ENCODE results near the gene GAB2. TPM values are rescaled to one million over a fixed set of nuclear protein-coding genes. Genes with fewer than 3 reads are reported as not detected.

Gene GAB2
- polyA plus RNA-seq, 2 of the 4 experiments (the other 2 are of a cell fraction) = 2.8 to 4.7 TPM

DNA sequence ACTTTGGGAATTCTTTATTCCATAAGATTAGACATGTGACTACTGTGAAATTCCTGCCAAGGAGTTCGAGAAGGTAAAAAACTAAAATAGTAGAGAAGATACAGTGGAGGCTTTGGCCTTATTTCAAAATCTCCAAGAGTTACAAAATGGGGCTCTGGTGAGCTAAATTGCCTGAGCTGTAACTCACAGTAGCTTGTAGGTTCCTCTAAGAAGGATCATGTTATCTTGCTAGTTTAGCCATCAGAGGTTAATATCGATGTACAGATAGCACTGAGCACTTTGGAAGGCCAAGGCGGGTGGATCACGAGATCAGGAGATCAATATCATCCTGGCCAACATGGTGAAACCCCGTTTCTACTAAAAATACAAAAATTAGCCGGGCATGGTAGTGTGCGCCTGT lies 147.8 kb downstream of the GAB2 start (continued):
- TF ChIP-seq, protein P1, sequence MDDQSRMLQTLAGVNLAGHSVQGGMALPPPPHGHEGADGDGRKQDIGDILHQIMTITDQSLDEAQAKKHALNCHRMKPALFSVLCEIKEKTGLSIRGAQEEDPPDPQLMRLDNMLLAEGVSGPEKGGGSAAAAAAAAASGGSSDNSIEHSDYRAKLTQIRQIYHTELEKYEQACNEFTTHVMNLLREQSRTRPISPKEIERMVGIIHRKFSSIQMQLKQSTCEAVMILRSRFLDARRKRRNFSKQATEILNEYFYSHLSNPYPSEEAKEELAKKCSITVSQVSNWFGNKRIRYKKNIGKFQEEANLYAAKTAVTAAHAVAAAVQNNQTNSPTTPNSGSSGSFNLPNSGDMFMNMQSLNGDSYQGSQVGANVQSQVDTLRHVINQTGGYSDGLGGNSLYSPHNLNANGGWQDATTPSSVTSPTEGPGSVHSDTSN (IDR thresholded peaks at IDR 0.05) = no peak
- TF ChIP-seq KDM1A (IDR thresholded peaks at IDR 0.05; ENCODE audit: low read depth) = no peak
- TF ChIP-seq FOSB (CRISPR knock-in tag; IDR thresholded peaks at IDR 0.05) = no peak
- TF ChIP-seq ZSCAN20 (CRISPR knock-in tag; IDR thresholded peaks at IDR 0.05) = no peak
- no peak for TF ChIP-seq HDAC2 (IDR thresholded peaks at IDR 0.05)
- TF ChIP-seq, protein P2, sequence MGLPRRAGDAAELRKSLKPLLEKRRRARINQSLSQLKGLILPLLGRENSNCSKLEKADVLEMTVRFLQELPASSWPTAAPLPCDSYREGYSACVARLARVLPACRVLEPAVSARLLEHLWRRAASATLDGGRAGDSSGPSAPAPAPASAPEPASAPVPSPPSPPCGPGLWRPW (IDR thresholded peaks at IDR 0.05) = no peak

DNA sequence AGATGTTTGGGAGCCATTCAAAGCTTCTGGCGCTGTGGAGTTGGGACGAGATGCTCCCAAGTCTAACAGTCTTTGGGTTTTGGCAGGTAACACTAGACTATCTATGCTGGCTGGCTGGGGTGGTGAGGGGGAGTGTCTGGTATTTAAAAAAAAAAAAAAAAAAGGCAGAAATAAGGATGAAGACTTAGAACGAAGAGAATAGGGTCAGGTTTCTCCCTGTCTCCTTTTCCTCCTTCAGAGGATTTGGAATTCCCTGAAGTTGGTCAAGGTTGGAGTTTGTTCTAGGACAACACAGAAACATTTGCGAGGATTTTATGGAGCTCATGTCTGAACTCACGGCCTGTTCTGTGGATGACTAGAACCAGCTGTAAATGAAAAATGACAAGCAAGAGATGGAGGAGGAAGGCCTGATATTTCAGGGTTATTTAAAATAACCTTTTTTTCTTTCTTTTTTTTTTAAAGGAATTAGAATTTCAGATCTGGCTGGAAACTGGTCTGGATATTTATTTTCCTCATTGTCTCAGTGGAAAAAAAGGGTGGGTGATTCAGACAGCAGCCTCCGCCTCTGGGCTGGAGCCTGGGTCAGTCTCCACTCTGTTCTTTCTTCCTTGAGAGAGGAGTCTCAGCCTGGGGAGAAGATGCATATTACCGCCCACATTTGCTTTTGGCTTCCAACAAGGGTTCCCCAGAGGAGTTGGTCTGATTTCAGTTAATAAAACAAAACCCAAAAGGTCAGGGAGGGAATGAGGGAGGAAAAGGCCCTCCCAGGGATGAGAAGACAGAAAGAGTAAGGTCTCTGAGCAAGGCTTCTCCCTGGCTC lies 148.8 kb downstream of the GAB2 start:
- 96% methylated on average over 7 of the region's 7 CpGs for WGBS (ENCODE audit: missing lambda C conversion rate)

DNA sequence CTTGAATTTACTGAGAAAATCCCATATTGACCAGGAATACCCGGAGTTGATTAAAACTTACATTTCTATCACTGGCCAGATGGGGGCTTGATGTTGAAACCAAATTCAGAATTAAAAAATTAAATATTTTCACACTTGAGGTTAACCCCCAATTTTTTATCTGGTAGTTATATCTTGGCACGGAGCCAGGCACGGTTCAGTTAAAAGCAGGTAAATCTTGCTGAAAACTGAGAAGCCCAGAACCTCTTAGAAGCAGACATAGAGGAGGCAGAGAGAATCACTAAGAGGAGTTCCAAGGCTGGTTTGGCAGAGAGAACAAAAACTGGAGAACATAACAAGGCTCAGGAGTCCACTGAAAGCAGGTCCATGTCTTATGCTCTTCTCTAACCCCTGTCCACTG lies 151.2 kb downstream of the GAB2 start:
- POLR2A ChIA-PET = no interaction called here

More for the DNA sequence above, 148.8 kb downstream of the GAB2 start:
- DNase-seq (ENCODE audit: low read depth in 1 of 2, low spot score in 1 of 2) (no peak), FAIRE-seq (no peak), ATAC-seq (no peak)
- H3K4me2 ChIP-seq = no peak overlapping the region
- ChIA-PET POLR2A (no interaction called here), CTCF (interaction anchor here (0.6 kb wide), 1 partner anchor 32 kb away, joined by 3 read pairs; no protein-coding TSS in a partner anchor)
- peaks cover 4% of the 10 kb centered on the region; the same call in 1 of the 3 replicates for H3K4me1 ChIP-seq
- H3K9me3 ChIP-seq = peaks cover 12% of the 10 kb centered on the region
- no peak overlapping the region for H3K4me3 ChIP-seq
- H3K27ac ChIP-seq = no peak overlapping the region
- TF ChIP-seq, protein P3, sequence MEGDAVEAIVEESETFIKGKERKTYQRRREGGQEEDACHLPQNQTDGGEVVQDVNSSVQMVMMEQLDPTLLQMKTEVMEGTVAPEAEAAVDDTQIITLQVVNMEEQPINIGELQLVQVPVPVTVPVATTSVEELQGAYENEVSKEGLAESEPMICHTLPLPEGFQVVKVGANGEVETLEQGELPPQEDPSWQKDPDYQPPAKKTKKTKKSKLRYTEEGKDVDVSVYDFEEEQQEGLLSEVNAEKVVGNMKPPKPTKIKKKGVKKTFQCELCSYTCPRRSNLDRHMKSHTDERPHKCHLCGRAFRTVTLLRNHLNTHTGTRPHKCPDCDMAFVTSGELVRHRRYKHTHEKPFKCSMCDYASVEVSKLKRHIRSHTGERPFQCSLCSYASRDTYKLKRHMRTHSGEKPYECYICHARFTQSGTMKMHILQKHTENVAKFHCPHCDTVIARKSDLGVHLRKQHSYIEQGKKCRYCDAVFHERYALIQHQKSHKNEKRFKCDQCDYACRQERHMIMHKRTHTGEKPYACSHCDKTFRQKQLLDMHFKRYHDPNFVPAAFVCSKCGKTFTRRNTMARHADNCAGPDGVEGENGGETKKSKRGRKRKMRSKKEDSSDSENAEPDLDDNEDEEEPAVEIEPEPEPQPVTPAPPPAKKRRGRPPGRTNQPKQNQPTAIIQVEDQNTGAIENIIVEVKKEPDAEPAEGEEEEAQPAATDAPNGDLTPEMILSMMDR (IDR thresholded peaks at IDR 0.05) = no peak
- TF ChIP-seq HOXB5 (CRISPR knock-in tag; IDR thresholded peaks at IDR 0.05) = no peak
- TF ChIP-seq MAFK (IDR thresholded peaks at IDR 0.05; ENCODE audit: partially characterized antibody) = no peak

More for the DNA sequence above, 151.2 kb downstream of the GAB2 start:
- CTCF ChIA-PET = no interaction called here
- 69% methylated on average over 3 of the region's 3 CpGs for WGBS (ENCODE audit: missing lambda C conversion rate)
- TF ChIP-seq EHF (CRISPR knock-in tag; IDR thresholded peaks at IDR 0.05) (no peak), RNF2 (IDR thresholded peaks at IDR 0.05; ENCODE audit: borderline replicate concordance, low read depth) (no peak), JUNB (IDR thresholded peaks at IDR 0.05) (no peak), PHF8 (IDR thresholded peaks at IDR 0.05; ENCODE audit: borderline replicate concordance, low read depth) (no peak), KDM1A (IDR thresholded peaks at IDR 0.05; ENCODE audit: low read depth) (no peak), NR3C1 (IDR thresholded peaks at IDR 0.05) (no peak), MAZ (IDR thresholded peaks at IDR 0.05; ENCODE audit: borderline replicate concordance, low read depth, low read length) (no peak), EHMT2 (IDR thresholded peaks at IDR 0.05; ENCODE audit: low read depth) (no peak), CHD4 (IDR thresholded peaks at IDR 0.05; ENCODE audit: borderline replicate concordance) (no peak), CBX2 (IDR thresholded peaks at IDR 0.05; ENCODE audit: borderline replicate concordance, low read depth) (no peak), HOXA7 (CRISPR knock-in tag; IDR thresholded peaks at IDR 0.05) (no peak), NFE2L2 (conservative IDR thresholded peaks at IDR 0.05; ENCODE audit: low read length) (no peak), CEBPB (IDR thresholded peaks at IDR 0.05) (no peak), HOXB5 (CRISPR knock-in tag; IDR thresholded peaks at IDR 0.05) (no peak), BHLHE40 (IDR thresholded peaks at IDR 0.05; ENCODE audit: low read depth, low read length) (no peak), MYC (IDR thresholded peaks at IDR 0.05; ENCODE audit: borderline replicate concordance, low read length) (no peak), SREBF2 (IDR thresholded peaks at IDR 0.05) (no peak)
- TF ChIP-seq, protein P4, sequence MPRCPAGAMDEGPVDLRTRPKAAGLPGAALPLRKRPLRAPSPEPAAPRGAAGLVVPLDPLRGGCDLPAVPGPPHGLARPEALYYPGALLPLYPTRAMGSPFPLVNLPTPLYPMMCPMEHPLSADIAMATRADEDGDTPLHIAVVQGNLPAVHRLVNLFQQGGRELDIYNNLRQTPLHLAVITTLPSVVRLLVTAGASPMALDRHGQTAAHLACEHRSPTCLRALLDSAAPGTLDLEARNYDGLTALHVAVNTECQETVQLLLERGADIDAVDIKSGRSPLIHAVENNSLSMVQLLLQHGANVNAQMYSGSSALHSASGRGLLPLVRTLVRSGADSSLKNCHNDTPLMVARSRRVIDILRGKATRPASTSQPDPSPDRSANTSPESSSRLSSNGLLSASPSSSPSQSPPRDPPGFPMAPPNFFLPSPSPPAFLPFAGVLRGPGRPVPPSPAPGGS (IDR thresholded peaks at IDR 0.05) = no peak
- TF ChIP-seq, protein P5, sequence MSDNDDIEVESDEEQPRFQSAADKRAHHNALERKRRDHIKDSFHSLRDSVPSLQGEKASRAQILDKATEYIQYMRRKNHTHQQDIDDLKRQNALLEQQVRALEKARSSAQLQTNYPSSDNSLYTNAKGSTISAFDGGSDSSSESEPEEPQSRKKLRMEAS (IDR thresholded peaks at IDR 0.05) = no peak
- TF ChIP-seq, protein P6, sequence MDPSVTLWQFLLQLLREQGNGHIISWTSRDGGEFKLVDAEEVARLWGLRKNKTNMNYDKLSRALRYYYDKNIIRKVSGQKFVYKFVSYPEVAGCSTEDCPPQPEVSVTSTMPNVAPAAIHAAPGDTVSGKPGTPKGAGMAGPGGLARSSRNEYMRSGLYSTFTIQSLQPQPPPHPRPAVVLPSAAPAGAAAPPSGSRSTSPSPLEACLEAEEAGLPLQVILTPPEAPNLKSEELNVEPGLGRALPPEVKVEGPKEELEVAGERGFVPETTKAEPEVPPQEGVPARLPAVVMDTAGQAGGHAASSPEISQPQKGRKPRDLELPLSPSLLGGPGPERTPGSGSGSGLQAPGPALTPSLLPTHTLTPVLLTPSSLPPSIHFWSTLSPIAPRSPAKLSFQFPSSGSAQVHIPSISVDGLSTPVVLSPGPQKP (IDR thresholded peaks at IDR 0.05; ENCODE audit: low read depth, low read length) = no peak
- DNase-seq (ENCODE audit: low read depth in 1 of 2, low spot score in 1 of 2) (no peak), ATAC-seq (no peak), FAIRE-seq (no peak)
- no peak overlapping the region for H3K4me3 ChIP-seq
- H3K27ac ChIP-seq = no peak overlapping the region
- no peak overlapping the region for H3K4me2 ChIP-seq
- H3K4me1 ChIP-seq = peaks cover 4% of the 10 kb centered on the region; the same call in 1 of the 3 replicates
- no peaks in the 10 kb centered on the region for H3K9me3 ChIP-seq
